Stimulated activated CD4-positive, alpha-beta T cell treated with anti-CD3 and anti-CD28 coated beads, TNF-alpha, amount 100 ng/mL, for 48 hours (primary cell): ENCODE measurements around the gene PHLDB2.

Experiments used
- DNase-seq, 3 donors: peaks; one replicate each; pipeline ENCODE4 v3.0.0-alpha.2; 2020; ENCODE audit warnings: low read depth in 3 of 3

Gene PHLDB2

DNA sequence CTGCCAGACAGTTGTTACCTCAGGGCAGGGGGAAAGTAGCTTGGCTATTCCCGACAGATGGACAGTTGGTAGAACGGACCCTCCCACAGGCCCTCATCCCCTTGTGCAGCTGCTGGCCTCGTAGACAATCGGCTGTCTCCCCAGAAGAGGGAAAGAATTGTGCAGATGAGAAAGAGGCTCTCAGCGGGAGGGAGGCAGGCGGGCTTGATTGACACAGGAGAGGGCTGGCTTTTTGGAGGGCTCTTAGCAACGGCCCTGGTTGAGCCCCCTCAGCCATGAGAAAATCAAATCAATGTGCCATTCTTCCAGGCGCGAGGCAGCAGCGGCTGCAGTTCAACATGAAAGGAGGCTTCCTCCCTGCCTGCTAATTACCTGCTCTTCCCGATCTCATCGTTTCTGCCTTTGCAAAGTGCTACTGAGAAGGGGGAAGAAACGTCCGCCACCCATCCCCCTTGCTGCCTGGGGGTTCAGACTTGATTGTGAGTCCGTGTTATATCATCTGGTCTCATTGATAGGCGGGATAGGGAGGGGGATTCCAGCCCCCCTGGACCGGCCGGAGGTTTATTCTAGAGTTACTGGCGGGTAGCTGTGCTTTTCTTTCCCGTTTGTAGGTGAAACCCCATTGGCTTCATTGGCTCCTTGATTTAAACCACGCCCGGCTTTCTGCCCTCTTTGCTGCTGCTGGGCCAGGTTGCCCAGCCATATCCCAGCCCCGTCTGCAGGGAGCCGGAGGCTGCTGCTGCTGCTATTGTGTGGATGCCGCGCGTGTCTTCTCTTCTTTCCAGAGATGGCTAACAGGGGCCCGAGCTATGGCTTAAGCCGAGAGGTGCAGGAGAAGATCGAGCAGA lies 139.8 kb downstream of the PHLDB2 start, which contains the start of gene TAGLN3:
TSS of gene TAGLN3 (plus strand) at position 287 of the 848 bp plus-strand sequence. CDS start at position 788, 501 bp downstream.
- DNase-seq = no peak

GRCh38 chr3:111999484-112000324 lies 140.6 kb downstream of the PHLDB2 start:
- no peak for DNase-seq

- no peak for DNase-seq
Measured at GRCh38 chr3:112000367-112000771, 141.3 kb downstream of the PHLDB2 start.

DNA sequence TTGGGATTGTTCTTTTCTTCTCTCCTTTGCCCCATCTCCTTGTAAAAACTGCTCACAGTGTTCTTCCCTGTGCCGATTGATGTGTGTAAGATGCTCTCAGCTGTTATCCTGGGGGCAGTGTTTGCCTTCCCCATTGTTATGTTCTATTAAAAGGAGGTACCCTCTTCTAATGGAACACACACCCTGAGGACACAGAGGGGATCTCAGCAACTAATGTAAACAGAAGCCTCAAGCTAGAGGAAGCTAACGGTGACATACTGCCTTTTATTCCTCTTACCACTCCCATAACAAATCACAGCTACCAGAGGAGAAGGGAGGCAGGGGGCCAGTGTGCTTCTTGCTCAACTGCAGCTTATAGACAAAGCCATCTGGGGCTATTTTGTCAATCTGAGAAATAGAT lies 141.9 kb downstream of the PHLDB2 start:
- no peak for DNase-seq

DNA sequence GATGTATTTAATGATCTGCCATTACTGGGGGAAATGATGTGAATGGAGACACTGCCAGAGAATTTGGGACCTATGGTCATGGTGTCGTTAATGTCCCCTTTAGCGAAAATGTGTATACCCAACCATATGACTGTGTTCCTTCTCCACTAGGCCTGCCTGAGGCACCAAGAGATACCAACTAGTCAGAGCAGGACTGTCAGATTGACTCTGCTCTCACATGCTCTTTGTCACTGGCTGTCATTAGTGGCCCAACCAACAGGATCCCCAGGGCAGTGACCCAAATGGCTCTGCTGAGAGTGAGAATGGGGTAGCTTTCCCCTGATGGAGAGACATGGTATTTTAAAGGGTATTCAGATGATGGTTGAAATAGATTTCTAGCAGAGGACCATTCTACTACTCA lies 142.5 kb downstream of the PHLDB2 start:
- no peak for DNase-seq

DNA sequence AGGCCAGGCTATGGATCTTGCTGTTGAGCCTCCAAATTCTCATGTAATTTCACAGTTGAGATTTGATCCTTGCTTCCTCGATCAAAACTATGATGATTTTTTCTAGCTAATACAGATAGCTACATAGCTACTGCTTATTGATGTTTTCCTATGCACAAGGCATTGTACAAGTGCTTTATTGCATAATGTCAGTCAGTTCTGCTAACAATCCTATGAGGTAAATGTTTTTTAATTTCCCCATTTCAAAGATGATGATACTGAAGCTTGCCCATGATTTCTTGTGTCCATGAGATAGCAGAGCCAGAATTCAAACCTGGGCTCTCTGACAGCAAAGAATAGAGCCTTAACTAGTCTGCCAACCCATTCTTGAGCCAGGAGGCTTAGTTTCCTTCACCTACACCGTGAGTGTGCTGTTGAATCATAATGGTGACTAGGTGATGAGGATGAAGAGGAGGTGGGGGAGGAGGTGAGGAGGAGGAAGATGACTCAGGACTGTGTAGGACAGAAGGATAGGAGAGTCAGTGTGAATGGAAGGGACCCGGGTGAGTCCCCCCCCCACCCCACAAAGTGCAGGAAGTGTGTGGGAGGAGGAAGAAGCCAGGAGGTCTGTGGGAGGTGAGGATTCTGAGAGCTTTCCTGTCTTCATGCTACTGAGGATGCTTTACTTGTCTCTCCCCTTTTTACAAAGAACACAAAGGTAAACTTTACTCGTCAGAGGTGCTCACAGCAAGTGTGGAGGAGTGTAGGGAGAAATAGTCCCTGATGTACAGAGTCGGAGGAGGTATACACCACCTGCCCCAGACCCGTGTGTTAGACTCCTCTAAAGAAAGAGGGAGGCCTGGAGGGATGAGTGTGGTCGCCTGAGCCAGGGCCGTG lies 143.3 kb downstream of the PHLDB2 start:
- peak in 1 of 3 donors; percentile 29 for DNase-seq

- DNase-seq = no peak
Measured at GRCh38 chr3:112003321-112004080, 144.4 kb downstream of the PHLDB2 start.

DNA sequence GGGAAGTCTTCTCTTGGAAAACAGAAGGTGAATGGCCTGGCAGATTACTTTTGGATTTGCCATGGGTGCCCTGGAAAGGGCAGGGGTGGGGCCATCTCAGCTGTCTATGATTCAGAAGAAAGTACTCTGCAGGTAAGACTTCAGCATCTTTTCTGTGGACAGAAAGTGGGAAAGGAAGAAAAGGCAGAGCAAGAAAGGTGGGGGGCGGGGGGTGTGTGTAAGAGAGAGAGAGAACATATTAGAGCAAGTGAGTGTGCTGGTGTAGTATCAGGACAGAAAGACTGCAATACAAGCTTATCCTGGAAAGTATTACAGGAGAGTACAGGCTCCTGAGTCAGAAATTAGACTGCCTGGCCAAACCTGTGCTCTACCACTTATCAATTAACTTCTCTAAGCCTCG lies 145.1 kb downstream of the PHLDB2 start:
- no peak for DNase-seq

DNA sequence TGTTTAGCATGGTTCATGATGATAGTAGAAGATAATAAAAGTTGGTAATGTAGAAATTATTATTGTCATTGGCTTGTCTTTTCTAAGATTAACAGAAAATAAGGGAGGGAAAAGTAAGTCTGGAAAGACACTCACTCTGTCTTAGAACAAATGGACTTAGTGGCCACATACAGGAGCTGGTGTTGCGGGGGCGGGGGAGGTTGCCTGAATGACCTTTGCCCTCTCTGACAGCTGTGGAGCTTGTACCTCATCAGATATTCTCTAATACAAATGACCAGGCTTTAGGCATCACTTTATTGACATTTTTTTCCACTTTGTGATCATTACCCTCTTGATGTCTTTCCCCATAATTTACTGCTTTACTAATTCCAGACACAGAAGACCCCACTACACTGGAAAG lies 145.6 kb downstream of the PHLDB2 start:
- DNase-seq = no peak

DNA sequence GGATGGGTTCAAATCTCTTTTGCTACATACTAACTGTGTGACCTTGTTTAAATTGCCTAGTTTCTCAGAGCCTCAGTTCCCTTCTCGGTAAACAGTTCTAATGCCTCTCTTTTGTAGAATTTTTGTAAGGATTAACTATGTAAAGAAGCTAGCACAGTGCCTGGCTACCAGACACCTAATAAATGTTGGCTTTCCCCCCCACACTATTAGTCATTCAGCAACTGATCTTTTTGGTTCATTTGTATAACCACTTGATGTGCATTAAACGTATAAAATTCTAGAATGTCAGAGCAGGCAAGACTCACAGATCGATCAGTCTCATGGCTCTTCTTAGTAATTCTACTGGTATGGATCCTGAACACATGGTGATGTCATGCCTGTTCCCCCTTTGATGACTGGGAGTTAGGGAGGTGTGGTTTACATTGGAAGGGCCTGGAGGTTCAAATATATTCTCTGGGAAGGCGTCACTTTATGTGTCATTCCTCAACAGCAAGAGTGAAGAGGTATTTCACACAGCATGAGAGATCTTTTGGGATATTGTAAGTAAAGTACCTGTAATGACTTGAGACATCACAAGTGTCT lies 146.1 kb downstream of the PHLDB2 start:
- DNase-seq = no peak

DNA sequence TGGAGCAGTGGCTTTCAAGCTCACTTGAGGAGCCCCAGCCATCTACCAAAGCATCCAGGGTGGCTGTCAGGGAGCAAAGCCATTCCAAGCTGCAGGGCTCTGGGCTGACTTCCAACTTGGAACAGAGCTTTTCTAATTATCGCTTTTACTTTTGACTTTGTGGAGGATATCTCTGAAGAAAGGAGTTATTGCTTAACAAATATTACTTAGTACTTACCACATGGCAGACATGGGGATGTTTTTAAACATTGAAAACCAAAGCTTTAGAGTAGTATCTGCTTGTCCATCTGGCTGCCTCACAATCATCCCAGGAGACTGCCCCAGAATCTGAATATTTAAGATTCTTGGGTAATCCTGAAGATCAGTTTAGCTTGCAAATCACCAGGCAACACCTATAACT lies 148.6 kb downstream of the PHLDB2 start:
- DNase-seq = no peak

DNA sequence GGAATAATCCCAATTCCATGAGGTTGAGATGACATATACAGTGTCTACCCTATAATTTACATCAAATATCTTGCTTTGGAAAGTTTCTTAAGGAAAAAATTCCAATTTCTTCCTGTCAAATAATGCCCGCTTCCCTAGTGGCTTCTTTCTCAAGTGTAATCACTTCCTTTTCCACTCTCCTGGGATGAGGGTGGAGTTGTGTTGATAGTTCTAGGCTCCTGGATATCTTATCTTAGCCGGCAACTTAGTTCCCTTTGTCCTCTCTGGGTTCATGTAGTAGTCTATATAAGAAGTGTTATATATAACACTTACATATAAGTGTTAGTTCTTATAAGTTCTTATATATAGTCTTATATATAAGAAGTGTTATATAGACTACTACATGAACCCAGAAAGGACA lies 150.6 kb downstream of the PHLDB2 start:
- no peak for DNase-seq

- DNase-seq = no peak
Measured at GRCh38 chr3:112010636-112011035, 151.6 kb downstream of the PHLDB2 start.

GRCh38 chr3:112011376-112011940 lies 152.4 kb downstream of the PHLDB2 start:
- DNase-seq = no peak

- no peak for DNase-seq
Measured at GRCh38 chr3:112012205-112012992, 153.3 kb downstream of the PHLDB2 start.

DNA sequence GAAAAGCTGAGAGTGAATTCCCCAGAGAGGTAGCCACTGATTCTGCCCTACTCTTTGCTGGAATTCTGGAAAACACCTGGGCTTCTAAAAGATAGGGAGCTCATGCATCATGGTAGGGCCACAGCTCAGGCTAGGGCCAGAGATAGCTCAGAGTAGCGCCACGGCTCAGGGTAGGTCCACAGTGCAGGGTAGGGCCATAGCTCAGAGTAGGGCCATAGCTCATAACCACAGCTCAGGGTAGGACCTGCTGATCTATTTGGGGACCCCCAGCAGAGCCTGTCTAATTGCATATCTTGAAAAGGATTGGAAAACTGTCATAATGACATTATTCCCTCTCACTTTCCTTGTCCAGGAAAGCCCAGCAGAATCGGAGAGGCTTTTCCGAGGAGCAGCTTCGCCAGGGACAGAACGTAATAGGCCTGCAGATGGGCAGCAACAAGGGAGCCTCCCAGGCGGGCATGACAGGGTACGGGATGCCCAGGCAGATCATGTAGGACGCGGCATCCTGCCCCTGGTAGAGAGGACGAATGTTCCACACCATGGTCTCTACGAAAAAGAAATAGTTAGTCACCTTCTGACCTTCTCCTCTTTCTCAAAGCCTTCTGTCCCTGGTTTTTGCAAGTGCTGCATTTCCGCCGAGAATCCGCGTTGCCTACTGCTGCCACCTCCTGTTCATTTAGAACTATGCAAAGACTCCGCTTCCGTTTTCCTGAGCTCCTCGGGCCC lies 154.2 kb downstream of the PHLDB2 start:
- peak in 2 of 3 donors; percentile 26 to 56 for DNase-seq

DNA sequence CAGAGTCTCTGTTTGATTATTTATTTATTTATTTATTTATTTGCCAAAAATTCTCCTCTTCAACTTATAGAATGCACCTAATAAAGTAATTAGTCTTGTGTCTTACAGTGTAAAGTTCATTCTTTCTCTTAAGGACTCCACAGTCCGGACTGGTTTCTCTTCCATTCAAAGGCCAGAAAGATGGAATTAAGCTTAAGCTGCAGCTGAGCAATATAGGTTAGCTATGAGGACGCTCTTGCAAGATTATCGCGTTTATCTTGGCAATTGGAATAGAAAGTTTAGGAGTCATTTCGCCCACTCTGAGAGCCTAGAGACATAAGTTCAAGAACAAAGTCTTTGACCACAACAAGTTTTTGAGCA lies 154.7 kb downstream of the PHLDB2 start:
- no peak for DNase-seq

DNA sequence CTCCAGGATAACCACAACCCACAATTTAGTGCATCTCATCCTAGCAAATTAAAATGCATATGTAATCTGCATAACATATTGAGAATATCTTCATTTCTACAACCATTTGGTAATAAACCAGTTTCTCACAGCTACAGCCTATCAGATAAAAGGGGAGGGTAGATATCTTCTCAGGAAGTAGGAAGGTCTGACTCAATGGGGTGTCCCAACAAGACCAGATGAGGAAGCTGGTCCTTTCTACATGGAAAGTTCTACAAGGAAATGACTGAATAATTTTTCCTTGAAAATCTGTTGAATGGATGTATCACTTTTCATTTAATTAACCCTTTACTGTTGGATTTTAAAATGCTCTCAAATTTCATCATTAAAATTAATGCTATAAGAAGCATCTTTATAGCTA lies 158.0 kb downstream of the PHLDB2 start:
- no peak for DNase-seq

DNA sequence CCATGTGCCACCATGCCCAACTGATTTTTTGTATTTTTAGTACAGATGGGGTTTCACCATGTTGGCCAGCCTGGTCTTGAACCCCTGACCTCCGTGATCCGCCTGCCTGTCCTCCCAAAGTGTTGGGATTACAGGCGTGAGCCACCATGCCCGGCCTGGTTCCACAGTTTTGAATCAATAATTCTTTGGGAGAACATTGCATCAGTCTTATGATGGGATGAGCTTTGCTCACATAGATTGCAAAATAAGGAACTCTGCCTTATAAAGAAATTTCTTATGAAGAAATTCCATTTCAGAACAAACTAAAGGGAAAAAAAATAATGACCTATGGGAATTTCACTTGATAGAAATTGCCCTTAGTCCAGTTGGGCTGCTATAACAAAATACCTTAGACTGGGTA lies 159.6 kb downstream of the PHLDB2 start:
- no peak for DNase-seq
